A673 (cell line): Measurements from ENCODE around the gene TIAL1. TPM values are rescaled to one million over a fixed set of nuclear protein-coding genes. Genes with fewer than 3 reads are reported as not detected.
"Not testable (repeated sequence)": the region's sequence is repeated elsewhere in the genome, so short reads cannot be mapped to it uniquely, and the experiment has no call there.

Experiments used
- BruUV-seq: library from RNA; stranded (reverse); fragments of 400-500 nt; replicated peaks from 2 replicates; lab custom pipeline; 2021; lab: Mats Ljungman, UMichigan
- CTCF ChIA-PET: fragments of 300-600 bp; sonication (Branson Sonifier 250); formaldehyde crosslinking; loops from one replicate; lab custom pipeline; 2022; ENCODE audit warnings: antibody characterized with exemption; lab: Charles Lee
- POLR2A ChIA-PET: fragments of 300-600 bp; sonication (Branson Sonifier 250); formaldehyde crosslinking; loops from one replicate; lab custom pipeline; 2022; ENCODE audit warnings: antibody characterized with exemption; ENCODE audit not compliant: low non-redundant PET; lab: Charles Lee
- DNase-seq: peaks from one replicate; pipeline ENCODE4 v3.0.0-alpha.2; 2015; ENCODE audit warnings: low spot score
- H3K27ac ChIP-seq: fragments of 200-600 bp; sonication (generic); 2 replicates; pipeline ENCODE4 v1.5.1; 2016; ENCODE audit warnings: mixed run types, low read depth, mild to moderate bottlenecking, mixed read lengths, antibody characterized with exemption, low read length; ENCODE audit not compliant: poor library complexity, severe bottlenecking
- H3K27me3 ChIP-seq: fragments of 200-600 bp; sonication (generic); replicated peaks from 2 replicates; pipeline ENCODE4 v1.6.1; 2017; ENCODE audit warnings: mixed run types, low read depth, mild to moderate bottlenecking, mixed read lengths, antibody characterized with exemption, low read length; ENCODE audit not compliant: insufficient read depth, poor library complexity
- H3K36me3 ChIP-seq: fragments of 200-600 bp; sonication (generic); 2 replicates; pipeline ENCODE4 v1.6.1; 2016; ENCODE audit warnings: mixed run types, mild to moderate bottlenecking, mixed read lengths, antibody characterized with exemption, low read length; ENCODE audit not compliant: insufficient read depth, poor library complexity, severe bottlenecking
- H3K4me1 ChIP-seq: fragments of 200-600 bp; sonication (generic); 2 replicates; pipeline ENCODE4 v1.6.1; 2017; ENCODE audit warnings: mixed run types, mild to moderate bottlenecking, mixed read lengths, antibody characterized with exemption, low read length; ENCODE audit not compliant: insufficient read depth, poor library complexity, severe bottlenecking
- H3K4me3 ChIP-seq: fragments of 200-600 bp; sonication (generic); 2 replicates; pipeline ENCODE4 v1.5.1; 2016; ENCODE audit warnings: low read depth, mixed run types, mild to moderate bottlenecking, mixed read lengths, low read length; ENCODE audit not compliant: poor library complexity, severe bottlenecking
- H3K9me3 ChIP-seq: fragments of 200-600 bp; sonication (generic); 2 replicates; pipeline ENCODE4 v1.6.1; 2016; ENCODE audit warnings: mixed run types, low read depth, mild to moderate bottlenecking, mixed read lengths, antibody characterized with exemption, low read length; ENCODE audit not compliant: poor library complexity, severe bottlenecking
- CTCF ChIP-seq: fragments of 300-800, 200-600 bp; sonication (generic); conservative IDR thresholded peaks from 2 replicates; pipeline ENCODE4 v1.5.1; 2017; ENCODE audit warnings: low read depth, mild to moderate bottlenecking, antibody characterized with exemption, low read length, moderate library complexity, mixed read lengths
- EZH2 ChIP-seq: fragments of 200-600 bp; sonication (generic); IDR thresholded peaks from 2 replicates; pipeline ENCODE4 v1.6.1; 2017; ENCODE audit warnings: borderline replicate concordance, low read depth, mild to moderate bottlenecking, mixed read lengths, antibody characterized with exemption, low read length; ENCODE audit not compliant: poor library complexity, severe bottlenecking
- intact Hi-C: fragments of 100-400 bp; cut with micrococcal nuclease; formaldehyde crosslinking; loops from one replicate; pipeline ENCODE4 v1.10.0; 2022; ENCODE audit not compliant: unreplicated experiment
- total RNA-seq: library from RNA; stranded (reverse); gene quantifications from 2 replicates; pipeline ENCODE4 v1.2.3, GENCODE V29; 2021

The TIAL1 gene
- total RNA-seq, 1 experiment from 2014 or later = 199 TPM

GRCh38 chr10:119562097-119562496 lies 34.7 kb downstream of the TIAL1 start:
- ChIA-PET CTCF (no interaction called here), POLR2A (no interaction called here)
- H3K4me3 ChIP-seq = no peak overlapping the region
- no peak for DNase-seq
- BruUV-seq = no TSS peak
- H3K36me3 ChIP-seq = no peaks in the 10 kb centered on the region
- no peaks in the 10 kb centered on the region for H3K4me1 ChIP-seq
- no peaks in the 10 kb centered on the region for H3K9me3 ChIP-seq
- no peak overlapping the region for H3K27ac ChIP-seq
- intact Hi-C loops = no loop called here
- H3K27me3 ChIP-seq = no peaks in the 10 kb centered on the region
- TF ChIP-seq EZH2 = no peak

GRCh38 chr10:119559511-119559910 lies 37.3 kb downstream of the TIAL1 start:
- H3K36me3 ChIP-seq, H3K9me3 ChIP-seq, H3K4me1 ChIP-seq, BruUV-seq, CTCF ChIA-PET, H3K27ac ChIP-seq, POLR2A ChIA-PET, intact Hi-C loops, DNase-seq, H3K4me3 ChIP-seq, H3K27me3 ChIP-seq: not testable (repeated sequence)

GRCh38 chr10:119556081-119556480 lies 40.7 kb downstream of the TIAL1 start:
- intact Hi-C loops, POLR2A ChIA-PET: not testable (repeated sequence)

GRCh38 chr10:119555178-119555784 lies 41.5 kb downstream of the TIAL1 start:
- POLR2A ChIA-PET = no interaction called here
- CTCF ChIA-PET = no interaction called here
- intact Hi-C loops = no loop called here
- H3K27me3 ChIP-seq = no peaks in the 10 kb centered on the region
- TF ChIP-seq CTCF (no peak), EZH2 (no peak)
- no TSS peak for BruUV-seq
- no peak overlapping the region for H3K27ac ChIP-seq
- no peaks in the 10 kb centered on the region for H3K9me3 ChIP-seq
- H3K4me1 ChIP-seq = no peaks in the 10 kb centered on the region
- H3K4me3 ChIP-seq = no peak overlapping the region
- DNase-seq = no peak
- H3K36me3 ChIP-seq = no peaks in the 10 kb centered on the region

More at GRCh38 chr10:119556081-119556480, 40.7 kb downstream of the TIAL1 start:
- H3K4me1 ChIP-seq, H3K27me3 ChIP-seq, DNase-seq, CTCF ChIA-PET, H3K4me3 ChIP-seq, BruUV-seq, H3K27ac ChIP-seq, H3K36me3 ChIP-seq, H3K9me3 ChIP-seq: not testable (repeated sequence)
